HepG2 (cell line): ENCODE measurements around the gene FAM83D. TPM values are rescaled to one million over a fixed set of nuclear protein-coding genes. Genes with fewer than 3 reads are reported as not detected.

Experiments
- ATM ChIP-seq: fragments of 450-650 bp; IDR thresholded peaks from 2 replicates; pipeline ENCODE4 v1.7.1; 2017; ENCODE audit warnings: mild to moderate bottlenecking, borderline replicate concordance
- BRCA1 ChIP-seq: sonication (generic); formaldehyde crosslinking; IDR thresholded peaks from 2 replicates; pipeline ENCODE4 v1.4.0; 2020; ENCODE audit warnings: missing genetic modification reagents
- CREM ChIP-seq, 2 experiments: sonication (generic) in 1 of 2; formaldehyde crosslinking in 1 of 2; IDR thresholded peaks; 2 replicates each; pipeline versions ENCODE4 v1.4.0 to v1.6.1; 2016 to 2020; ENCODE audit warnings: antibody characterized with exemption in 1 of 2, mild to moderate bottlenecking in 1 of 2, missing genetic modification reagents in 1 of 2
- DDIT3 ChIP-seq: sonication (generic); formaldehyde crosslinking; IDR thresholded peaks from 2 replicates; pipeline ENCODE4 v1.4.0; 2020; ENCODE audit warnings: mild to moderate bottlenecking, missing genetic modification reagents
- E2F5 ChIP-seq: sonication (generic); formaldehyde crosslinking; conservative IDR thresholded peaks from 2 replicates; pipeline ENCODE4 v1.4.0; 2020; ENCODE audit warnings: missing genetic modification reagents
- EED ChIP-seq: sonication (generic); formaldehyde crosslinking; IDR thresholded peaks from 2 replicates; pipeline ENCODE4 v1.5.0; 2020; ENCODE audit warnings: mild to moderate bottlenecking, missing genetic modification reagents
- HNF4A ChIP-seq: sonication (generic); formaldehyde crosslinking; IDR thresholded peaks from 2 replicates; pipeline ENCODE4 v1.4.0; 2020; ENCODE audit warnings: missing genetic modification reagents
- HOXA9 ChIP-seq: sonication (generic); formaldehyde crosslinking; IDR thresholded peaks from 2 replicates; pipeline ENCODE4 v1.8.1; 2022; ENCODE audit warnings: missing genetic modification reagents, mild to moderate bottlenecking, moderate library complexity, borderline replicate concordance
- HOXD1 ChIP-seq: sonication (generic); formaldehyde crosslinking; IDR thresholded peaks from 2 replicates; pipeline ENCODE4 v1.5.0; 2020; ENCODE audit warnings: missing genetic modification reagents
- IRF1 ChIP-seq: sonication (generic); formaldehyde crosslinking; IDR thresholded peaks from 2 replicates; pipeline ENCODE4 v1.4.0; 2020; ENCODE audit warnings: low read depth, mild to moderate bottlenecking, missing genetic modification reagents
- MED1 ChIP-seq: sonication (generic); formaldehyde crosslinking; IDR thresholded peaks from 2 replicates; pipeline ENCODE4 v1.4.0; 2020; ENCODE audit warnings: missing genetic modification reagents
- MTA1 ChIP-seq: sonication (generic); formaldehyde crosslinking; IDR thresholded peaks from 2 replicates; pipeline ENCODE4 v1.4.0; 2020; ENCODE audit warnings: missing genetic modification reagents, mild to moderate bottlenecking, borderline replicate concordance
- NR2F1 ChIP-seq, 2 experiments: fragments of 450-650 bp in 1 of 2; formaldehyde crosslinking in 1 of 2; IDR thresholded peaks; 2 replicates each; pipeline versions ENCODE4 v1.5.0 to v1.6.1; 2016 to 2020; ENCODE audit warnings: mild to moderate bottlenecking in 1 of 2, missing compliant biosample characterization in 1 of 2, missing genetic modification reagents in 1 of 2, moderate library complexity in 1 of 2
- RBFOX2 ChIP-seq: fragments of 200-400 bp; formaldehyde crosslinking; IDR thresholded peaks from 2 replicates; pipeline ENCODE4 v1.6.1; 2017; ENCODE audit warnings: low read depth, mild to moderate bottlenecking, low read length
- RXRB ChIP-seq: IDR thresholded peaks from 2 replicates; pipeline ENCODE4 v1.6.1; 2016; ENCODE audit warnings: borderline replicate concordance, missing genetic modification reagents, missing compliant biosample characterization
- TBP ChIP-seq: sonication (generic); formaldehyde crosslinking; IDR thresholded peaks from 2 replicates; pipeline ENCODE4 v1.5.0; 2020; ENCODE audit warnings: missing genetic modification reagents
- TEAD2 ChIP-seq: sonication (generic); formaldehyde crosslinking; IDR thresholded peaks from 2 replicates; pipeline ENCODE4 v1.9.0; 2021; ENCODE audit warnings: missing genetic modification reagents
- ZBTB37 ChIP-seq: sonication (generic); formaldehyde crosslinking; IDR thresholded peaks from 2 replicates; pipeline ENCODE4 v1.4.0; 2020; ENCODE audit warnings: mild to moderate bottlenecking, missing genetic modification reagents
- ZKSCAN5 ChIP-seq: sonication (generic); formaldehyde crosslinking; IDR thresholded peaks from 2 replicates; pipeline ENCODE4 v1.5.1; 2020; ENCODE audit warnings: mild to moderate bottlenecking, missing genetic modification reagents
- ZMYM4 ChIP-seq: sonication (generic); formaldehyde crosslinking; IDR thresholded peaks from 2 replicates; pipeline ENCODE4 v1.8.1; 2023; ENCODE audit warnings: mild to moderate bottlenecking, missing genetic modification reagents
- ZNF160 ChIP-seq: sonication (generic); formaldehyde crosslinking; IDR thresholded peaks from 2 replicates; pipeline ENCODE4 v1.8.0; 2022; ENCODE audit warnings: mild to moderate bottlenecking, inconsistent platforms, missing genetic modification reagents
- ZNF317 ChIP-seq: sonication (generic); formaldehyde crosslinking; IDR thresholded peaks from 2 replicates; pipeline ENCODE4 v1.5.0; 2020; ENCODE audit warnings: mild to moderate bottlenecking, missing genetic modification reagents
- ZNF431 ChIP-seq: sonication (generic); formaldehyde crosslinking; IDR thresholded peaks from 2 replicates; pipeline ENCODE4 v1.9.0; 2022; ENCODE audit warnings: missing genetic modification reagents, low read depth, mild to moderate bottlenecking, borderline replicate concordance
- polyA plus RNA-seq, 8 experiments: library from polyadenylated mRNA; depleted of rRNA in 3 of 8; stranded (reverse) in 7 of 8; unstranded in 1 of 8; fragments of >200 nt; fragmentation: Illumina TruSeq in 4 of 8; extraction: Trizol in 4 of 8; gene quantifications; 2 replicates each; pipeline versions ENCODE4 v1.2.1 to v1.2.3, GENCODE V29; 2011 to 2016; ENCODE audit warnings: low read depth in 4 of 8, missing spikeins in 1 of 8, mixed read lengths in 1 of 8; ENCODE audit not compliant: insufficient read depth in 1 of 8
- total RNA-seq, 5 experiments: library from RNA; depleted of rRNA; stranded (reverse); fragments of >200 nt; fragmentation: Illumina TruSeq; extraction: Trizol; gene quantifications; 2 replicates each; pipeline ENCODE4 v1.2.3, GENCODE V29; 2016; ENCODE audit warnings: low read depth in 1 of 5

FAM83D gene
- total and polyA plus RNA-seq, 2 of the 13 experiments (the other 11 are each of a cell fraction or from before 2014, with no cell fraction given), result 51.4 to 64.0 TPM

GRCh38 chr20:38962044-38962927 lies 36.1 kb downstream of the FAM83D start, which contains the start of gene DHX35 (continued):
- TF ChIP-seq ZBTB37 (CRISPR knock-in tag) (no peak), RBFOX2 (peak; percentile 98), MTA1 (CRISPR knock-in tag) (peak; percentile 39; the same call in 1 of the 2 replicates), ZNF317 (0 out of 2 replicates have a peak, but pooled peaks have one; percentile 48), TEAD2 (CRISPR knock-in tag) (no peak; the same call in 1 of the 2 replicates), DDIT3 (CRISPR knock-in tag) (peak; percentile 54; the same call in 1 of the 2 replicates), ZKSCAN5 (CRISPR knock-in tag) (peak; percentile 63; the same call in 1 of the 2 replicates), RXRB (CRISPR knock-in tag) (peak; percentile 86), E2F5 (CRISPR knock-in tag) (peak; percentile 87), MED1 (CRISPR knock-in tag) (peak; percentile 51), ZNF160 (CRISPR knock-in tag) (peak; percentile 69; the same call in 1 of the 2 replicates), CREM (IDR thresholded peaks at IDR 0.05) (no peak), CREM (CRISPR knock-in tag; IDR thresholded peaks at IDR 0.05) (0 out of 2 replicates have a peak, but pooled peaks have one; percentile 18), BRCA1 (CRISPR knock-in tag) (0 out of 2 replicates have a peak, but pooled peaks have one; percentile 37), NR2F1 (CRISPR knock-in tag; IDR thresholded peaks at IDR 0.05) (peak; percentile 82 to 85; a peak in 3 of 4 replicates), HNF4A (CRISPR knock-in tag) (peak; percentile 63), ZNF431 (CRISPR knock-in tag) (peak; percentile 93), ATM (no peak), EED (CRISPR knock-in tag) (peak; percentile 88), HOXD1 (CRISPR knock-in tag) (peak; percentile 84; the same call in 1 of the 2 replicates), HOXA9 (no peak), ZMYM4 (peak; percentile 99), TBP (CRISPR knock-in tag) (0 out of 2 replicates have a peak, but pooled peaks have one; percentile 85), IRF1 (CRISPR knock-in tag) (no peak; the same call in 1 of the 2 replicates)
